Urothelium cell line (cell line): ENCODE measurements around the gene DRAXIN.

ENCODE experiments used
- DNase-seq: peaks from one replicate; pipeline ENCODE4 v3.0.0; 2011; ENCODE audit warnings: low spot score, mixed read lengths
- FAIRE-seq: peaks from 2 replicates; lab custom pipeline; 2011; peaks lifted over from hg19 to GRCh38; lab: Jason Lieb, UNC

Gene DRAXIN

DNA sequence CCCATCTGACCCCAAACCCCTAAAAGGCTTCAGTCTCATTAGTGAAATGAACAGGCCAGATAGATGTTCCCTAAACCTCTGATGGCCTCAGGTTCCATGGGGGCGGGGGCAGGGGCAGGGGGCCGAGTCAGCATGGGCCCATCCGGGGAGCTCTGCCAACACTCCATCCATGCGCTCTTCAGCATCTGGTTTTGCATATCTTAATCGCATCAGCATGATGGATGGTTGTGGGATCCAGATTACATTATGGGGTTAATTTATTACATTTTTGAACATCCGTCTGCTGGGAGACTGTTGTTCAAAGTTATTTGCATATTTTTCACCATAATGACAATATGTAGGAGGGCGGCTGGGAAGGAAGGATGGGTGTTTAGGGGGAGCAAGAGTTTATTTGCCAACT, 7.4 kb upstream of the DRAXIN start:
- DNase-seq (no peak), FAIRE-seq (no peak)

DNA sequence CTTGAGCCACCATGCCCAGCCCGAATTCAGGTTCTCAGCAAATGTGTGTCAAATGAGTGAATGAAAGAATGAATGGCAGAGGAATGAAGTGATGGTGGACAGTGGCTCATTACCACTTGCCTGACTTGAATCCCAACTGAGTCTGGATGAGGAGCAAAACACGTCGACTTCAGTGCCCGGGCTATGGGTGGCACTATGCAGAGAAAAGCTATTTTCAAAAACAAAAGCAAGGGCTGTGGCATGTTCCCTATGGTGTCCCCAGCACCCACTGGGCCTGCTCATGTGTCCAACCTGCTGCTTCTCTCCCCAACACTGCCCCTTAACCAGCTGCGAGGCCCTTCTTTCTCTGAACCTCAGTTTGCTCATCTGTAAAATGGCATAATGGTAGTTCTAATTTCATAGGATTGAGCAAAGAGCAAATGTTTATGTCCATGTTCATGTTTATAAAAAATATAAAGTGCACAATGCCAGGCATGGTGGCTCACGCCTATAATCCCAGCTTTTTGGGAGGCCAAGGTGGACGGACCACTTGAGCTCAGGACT, 6.2 kb upstream of the DRAXIN start:
- FAIRE-seq (no peak), DNase-seq (no peak)

GRCh38 chr1:11688506-11688905, 3.0 kb upstream of the DRAXIN start:
- DNase-seq, result no peak
- no peak for FAIRE-seq

GRCh38 chr1:11690397-11691301, 861 bp upstream of the DRAXIN start:
- DNase-seq (no peak), FAIRE-seq (no peak)

DNA sequence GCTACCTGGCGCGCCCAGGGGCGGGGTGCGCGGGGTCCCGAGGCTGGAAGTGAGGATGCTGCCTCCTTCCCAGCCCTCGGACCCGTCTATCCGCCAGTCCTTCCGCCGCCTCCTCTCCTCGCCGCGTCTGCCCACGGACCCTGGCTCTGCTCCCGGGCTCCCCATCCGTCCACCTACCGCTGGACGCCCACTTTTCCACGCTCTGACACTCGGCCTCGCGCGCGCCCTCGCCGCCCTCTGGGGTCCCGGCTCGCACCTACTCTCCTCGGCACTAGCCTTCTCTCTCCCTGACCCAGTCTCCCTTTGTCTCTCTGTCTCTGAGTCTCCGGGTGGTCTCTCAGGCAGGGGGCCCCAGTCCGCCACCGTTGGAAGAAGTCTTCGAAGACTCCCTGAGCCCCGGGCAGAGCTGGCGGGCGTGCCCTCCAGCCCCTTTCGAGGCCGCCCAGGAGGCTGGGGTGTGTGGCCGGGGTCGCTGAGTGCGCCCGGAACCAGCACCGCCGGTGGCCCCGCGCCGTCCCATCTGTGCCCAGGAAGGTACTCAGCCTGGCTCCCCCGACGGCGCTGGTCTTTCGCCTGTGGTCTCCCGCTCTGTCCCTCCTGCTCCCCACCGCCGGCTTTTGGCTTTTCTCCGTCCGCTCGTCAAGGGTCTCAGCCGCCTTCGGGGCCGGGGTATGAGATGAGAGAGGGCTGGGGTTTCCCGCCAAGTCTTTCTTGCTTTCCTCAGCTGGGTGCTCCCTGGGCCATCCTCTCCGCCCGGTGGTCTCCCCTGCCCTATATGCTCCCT, 610 bp downstream of the DRAXIN start:
- DNase-seq (no peak), FAIRE-seq (no peak)

DNA sequence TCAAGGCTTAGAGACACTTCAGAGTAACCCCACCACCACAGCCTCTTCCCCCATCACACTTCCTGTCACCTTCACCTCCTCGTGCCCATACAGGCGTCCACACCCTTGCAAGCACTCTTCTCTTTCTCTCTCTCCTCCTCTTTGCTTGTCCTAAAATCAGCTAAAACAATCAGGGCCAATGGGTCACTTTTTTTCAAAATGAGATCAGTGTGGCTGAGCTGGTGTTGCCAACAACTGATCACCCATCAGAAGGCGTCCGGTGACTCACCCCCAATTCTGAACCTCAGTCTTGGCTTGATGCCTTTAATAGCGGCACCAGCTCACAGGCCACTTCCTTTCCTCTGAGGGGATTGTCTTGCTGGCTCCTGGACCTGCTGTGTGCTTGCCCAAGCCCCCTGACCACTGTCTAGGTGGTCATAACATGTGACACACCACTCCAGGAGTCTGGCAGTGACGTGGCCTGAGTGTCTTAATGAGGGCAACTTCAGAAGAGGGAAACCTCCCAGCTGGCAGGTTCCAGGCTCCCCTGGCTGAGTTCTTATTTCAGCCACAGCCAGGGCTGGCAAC, 1.6 kb downstream of the DRAXIN start:
- FAIRE-seq, result no peak

DNA sequence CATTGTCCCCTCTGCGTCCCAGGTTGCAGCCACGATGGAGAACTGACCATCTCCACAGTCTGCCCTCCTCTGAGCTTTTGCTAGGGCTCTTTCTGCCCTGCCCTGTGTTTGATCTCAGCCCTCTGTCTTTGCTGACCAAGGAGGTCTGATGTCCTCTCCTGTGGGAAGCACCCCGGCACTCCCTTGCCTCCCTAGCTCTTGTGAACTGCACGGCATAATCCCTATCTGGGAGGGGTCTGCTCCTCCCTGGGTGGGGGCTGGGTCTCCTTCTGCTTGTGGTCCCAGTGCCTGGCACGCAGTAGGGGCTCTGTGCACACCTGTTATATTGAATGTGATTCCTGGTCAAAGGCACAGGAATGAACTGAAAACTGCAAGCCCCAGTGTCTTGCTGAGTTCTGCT, 2.4 kb downstream of the DRAXIN start:
- no peak for FAIRE-seq
- no peak for DNase-seq

More for the DNA sequence above, 1.6 kb downstream of the DRAXIN start:
- peak; percentile 93 for DNase-seq

- no peak for FAIRE-seq
These were observed 4.4 kb downstream of the DRAXIN start for GRCh38 chr1:11695861-11696260.

DNA sequence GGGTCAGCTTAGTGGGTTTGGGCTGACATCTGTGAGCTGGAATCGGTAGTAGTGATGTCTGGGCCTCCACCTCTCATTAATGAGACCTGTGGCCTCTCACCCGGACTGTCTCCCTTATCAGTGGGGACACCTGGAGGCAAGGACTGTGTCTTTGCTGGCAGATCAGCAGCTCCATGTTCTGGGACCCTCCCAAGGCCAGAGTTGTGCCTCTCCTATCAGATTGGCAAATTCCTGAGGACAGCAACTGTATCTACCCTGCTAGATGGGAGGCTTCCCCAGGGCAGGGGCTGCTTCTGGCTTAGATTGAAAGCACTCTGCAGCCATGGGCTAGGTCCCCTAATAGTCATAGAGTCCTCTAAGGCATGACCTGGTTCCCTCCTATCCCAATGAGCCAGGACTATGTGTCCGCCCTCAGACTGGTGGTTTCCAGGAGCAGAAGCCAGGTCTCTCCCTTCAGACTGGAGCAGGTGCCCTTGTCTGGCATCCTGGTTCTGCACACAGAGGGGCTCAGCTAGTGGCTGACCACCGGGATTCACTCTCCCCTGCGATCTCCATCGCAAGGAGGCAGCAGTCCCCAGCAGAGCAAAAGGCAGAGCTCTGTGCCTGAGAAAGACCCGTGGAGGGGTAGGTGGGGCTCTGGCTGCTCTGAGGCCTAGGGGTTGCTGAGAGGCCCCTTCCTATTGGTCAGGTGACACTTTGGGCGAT, 5.8 kb downstream of the DRAXIN start:
- FAIRE-seq, result no peak
- DNase-seq, result no peak

More at GRCh38 chr1:11695861-11696260, 4.4 kb downstream of the DRAXIN start:
- no peak for DNase-seq

DNA sequence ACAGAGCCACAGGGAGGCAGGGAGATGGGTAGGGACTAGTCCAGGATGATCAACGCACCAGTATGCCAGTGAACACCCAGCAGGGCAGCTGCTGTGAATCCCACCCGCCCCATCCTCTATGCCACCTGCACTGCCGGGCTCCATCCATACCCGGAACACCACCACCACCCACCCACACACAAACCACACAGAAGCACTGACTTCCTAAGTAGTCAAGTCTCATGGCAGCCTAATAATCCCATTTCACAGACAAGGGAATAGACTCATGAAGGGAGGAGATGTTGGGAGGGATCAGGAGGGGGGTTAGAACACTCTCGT, 6.3 kb downstream of the DRAXIN start:
- DNase-seq, result no peak
- no peak for FAIRE-seq

DNA sequence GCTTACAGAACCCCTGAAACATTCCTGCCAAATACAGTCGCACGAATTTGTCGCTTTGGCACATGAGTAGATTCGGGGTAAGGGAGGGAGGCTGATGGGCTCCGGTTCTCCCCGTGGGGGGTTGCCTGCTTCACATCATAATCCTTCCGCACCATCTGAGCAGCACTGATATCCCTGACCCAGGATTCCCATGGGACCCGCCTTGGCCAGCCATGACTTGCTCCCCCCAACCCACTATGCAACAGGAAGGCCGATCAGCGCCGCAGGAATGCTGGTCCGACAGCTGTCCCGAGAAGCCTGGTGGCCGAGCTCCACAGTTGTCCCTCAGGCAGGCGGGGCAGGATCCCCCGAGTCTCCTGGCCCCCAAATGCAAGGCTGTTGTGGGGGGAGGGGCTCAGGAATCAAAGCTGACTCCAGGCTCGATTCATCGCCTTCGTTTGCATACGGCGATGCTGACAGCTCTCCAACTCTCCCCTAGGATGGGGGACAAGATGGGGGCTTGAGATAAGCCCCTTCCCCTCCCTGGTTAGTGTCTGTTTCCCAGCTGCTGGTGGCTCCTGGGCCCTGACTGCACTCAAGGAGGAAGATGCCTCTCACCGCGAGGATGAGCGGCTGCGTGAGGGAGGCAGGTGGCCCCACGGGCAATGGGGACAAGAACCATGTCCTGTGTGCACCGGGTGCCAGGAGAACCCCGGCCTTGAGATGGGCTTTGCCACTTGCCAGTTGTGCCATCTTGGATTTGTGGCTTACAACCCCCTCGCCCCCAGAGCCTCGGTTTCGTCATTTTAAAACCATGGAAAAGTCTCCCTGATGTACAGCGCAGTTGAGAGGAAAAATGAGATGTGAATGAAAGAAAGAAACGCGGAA, 9.3 kb downstream of the DRAXIN start:
- FAIRE-seq (no peak), DNase-seq (no peak)

- FAIRE-seq (no peak), DNase-seq (no peak)
These were observed 10.0 kb downstream of the DRAXIN start for GRCh38 chr1:11701551-11701961.

- FAIRE-seq (peak; percentile 99), DNase-seq (no peak)
These were observed 10.7 kb downstream of the DRAXIN start for GRCh38 chr1:11701981-11702803.

DNA sequence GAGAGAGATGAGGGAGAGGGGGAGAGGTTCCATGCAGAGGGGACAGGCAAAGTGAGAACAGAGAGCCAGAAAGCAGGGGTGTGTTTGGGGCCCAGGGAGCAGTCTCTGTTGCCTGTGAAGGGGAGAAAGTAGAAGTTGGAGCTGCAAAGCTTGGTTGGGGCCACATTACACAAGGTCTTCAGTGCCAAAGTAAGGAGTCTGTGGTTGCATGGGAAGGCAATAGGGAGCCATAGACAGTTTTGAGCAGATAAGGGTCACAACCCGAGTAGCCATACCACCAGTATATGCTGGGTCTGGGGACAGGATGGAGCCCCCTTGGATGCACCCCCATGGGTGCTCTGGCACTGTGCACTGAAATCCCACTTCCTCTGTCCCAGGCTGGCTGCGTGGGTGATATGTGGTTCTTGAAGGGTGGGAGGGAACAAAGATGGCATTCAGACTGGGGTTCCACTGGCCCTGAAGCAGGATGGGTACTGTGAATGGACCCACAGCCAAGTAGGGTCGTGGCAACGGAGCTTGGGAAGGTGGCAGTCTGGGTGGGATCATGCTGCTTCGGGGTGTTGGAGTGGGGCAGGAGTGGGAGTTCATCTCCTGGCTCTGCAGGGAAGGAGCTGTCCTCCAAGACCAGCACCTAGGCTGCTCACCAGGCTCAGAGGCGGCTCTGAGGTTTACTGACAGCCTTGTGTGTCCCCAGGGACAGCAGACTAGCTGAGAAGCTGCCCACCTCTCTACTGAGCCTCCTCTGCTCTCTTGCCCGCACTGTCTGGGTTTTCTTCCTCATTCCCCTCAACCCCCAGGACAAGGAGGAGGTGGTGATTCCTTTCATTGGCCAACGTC, 12.1 kb downstream of the DRAXIN start:
- DNase-seq, result no peak
- no peak for FAIRE-seq

DNA sequence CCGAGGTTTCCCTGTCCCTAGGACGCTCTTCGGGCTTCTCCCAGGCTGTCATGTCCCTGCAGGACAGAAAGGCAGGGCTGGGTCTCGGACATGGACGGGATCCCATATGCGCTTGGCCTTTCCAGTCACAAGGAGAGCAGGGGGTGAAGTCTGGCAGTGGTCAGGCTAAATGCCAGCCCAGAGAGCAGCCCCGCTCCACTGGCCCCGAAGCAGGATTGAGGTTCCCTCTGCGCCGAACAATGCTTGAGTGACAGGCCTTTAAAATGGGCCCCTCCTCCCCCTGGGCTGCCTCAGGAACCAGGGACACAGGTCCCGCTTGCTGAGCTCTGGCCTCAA, 12.7 kb downstream of the DRAXIN start:
- DNase-seq (no peak), FAIRE-seq (no peak)

- FAIRE-seq (no peak), DNase-seq (no peak)
These were observed 13.4 kb downstream of the DRAXIN start for GRCh38 chr1:11704691-11705475.

DNA sequence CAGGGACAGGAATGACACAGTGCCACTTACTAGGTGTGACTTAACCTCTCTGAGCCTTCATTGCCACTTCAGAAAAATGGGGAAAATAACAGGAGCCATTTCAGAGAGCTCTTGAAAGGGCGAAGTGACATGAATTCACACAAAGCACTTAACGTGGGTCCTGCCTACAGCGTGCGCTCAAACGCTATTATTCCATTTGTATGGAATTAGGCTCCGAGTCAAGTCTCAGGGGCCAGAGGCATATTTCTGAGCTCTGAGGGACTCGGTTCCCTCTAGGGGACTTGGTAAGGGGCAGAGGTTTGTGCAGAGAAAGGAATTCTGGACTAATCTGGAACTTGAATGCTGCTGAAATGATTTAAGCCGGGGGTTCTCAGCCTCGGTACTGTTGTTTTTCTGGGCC, 14.1 kb downstream of the DRAXIN start:
- no peak for FAIRE-seq

GRCh38 chr1:11706292-11706691, 14.8 kb downstream of the DRAXIN start:
- FAIRE-seq, result no peak

More for the DNA sequence above, 14.1 kb downstream of the DRAXIN start:
- DNase-seq, result no peak

More at GRCh38 chr1:11706292-11706691, 14.8 kb downstream of the DRAXIN start:
- no peak for DNase-seq
